ENCODE measurements around the gene OSBPL2. TPM values are rescaled to one million over a fixed set of nuclear protein-coding genes. Genes with fewer than 3 reads are reported as not detected.

Gene OSBPL2
- total RNA-seq, 1 experiment from 2014 or later = 49.5 TPM

DNA sequence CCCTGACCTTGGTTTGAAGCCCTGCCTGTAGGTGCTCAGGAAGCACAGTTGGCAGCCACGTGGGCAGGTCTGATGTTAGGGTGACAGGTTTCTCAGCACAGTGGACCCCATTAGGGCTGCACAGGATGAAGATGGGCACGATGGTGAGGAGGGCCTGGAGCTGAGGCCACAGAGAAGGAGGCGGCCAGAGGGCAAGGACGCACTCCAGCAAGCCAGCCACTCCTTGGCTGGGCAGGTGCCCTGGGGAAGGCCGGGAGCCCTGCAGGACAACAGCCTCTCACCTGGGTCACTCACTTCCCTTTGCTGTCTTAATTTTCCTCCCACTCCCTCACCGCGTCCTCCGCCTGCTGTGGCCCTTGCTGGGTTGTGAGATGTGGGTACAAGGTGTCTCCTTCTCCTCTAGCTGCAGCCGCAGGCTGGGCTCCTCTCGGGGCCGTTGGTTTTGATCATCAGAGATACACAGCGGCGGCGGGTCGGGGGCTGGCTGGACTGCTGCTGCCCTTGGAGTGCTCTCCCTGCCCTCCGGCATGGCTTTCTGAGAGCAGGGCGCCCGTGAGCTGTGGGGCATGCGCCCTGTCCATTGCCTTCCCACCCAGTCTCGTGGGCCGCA lies 5.7 kb downstream of the OSBPL2 start:
- TF ChIP-seq, protein P1, sequence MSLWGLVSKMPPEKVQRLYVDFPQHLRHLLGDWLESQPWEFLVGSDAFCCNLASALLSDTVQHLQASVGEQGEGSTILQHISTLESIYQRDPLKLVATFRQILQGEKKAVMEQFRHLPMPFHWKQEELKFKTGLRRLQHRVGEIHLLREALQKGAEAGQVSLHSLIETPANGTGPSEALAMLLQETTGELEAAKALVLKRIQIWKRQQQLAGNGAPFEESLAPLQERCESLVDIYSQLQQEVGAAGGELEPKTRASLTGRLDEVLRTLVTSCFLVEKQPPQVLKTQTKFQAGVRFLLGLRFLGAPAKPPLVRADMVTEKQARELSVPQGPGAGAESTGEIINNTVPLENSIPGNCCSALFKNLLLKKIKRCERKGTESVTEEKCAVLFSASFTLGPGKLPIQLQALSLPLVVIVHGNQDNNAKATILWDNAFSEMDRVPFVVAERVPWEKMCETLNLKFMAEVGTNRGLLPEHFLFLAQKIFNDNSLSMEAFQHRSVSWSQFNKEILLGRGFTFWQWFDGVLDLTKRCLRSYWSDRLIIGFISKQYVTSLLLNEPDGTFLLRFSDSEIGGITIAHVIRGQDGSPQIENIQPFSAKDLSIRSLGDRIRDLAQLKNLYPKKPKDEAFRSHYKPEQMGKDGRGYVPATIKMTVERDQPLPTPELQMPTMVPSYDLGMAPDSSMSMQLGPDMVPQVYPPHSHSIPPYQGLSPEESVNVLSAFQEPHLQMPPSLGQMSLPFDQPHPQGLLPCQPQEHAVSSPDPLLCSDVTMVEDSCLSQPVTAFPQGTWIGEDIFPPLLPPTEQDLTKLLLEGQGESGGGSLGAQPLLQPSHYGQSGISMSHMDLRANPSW (CRISPR knock-in tag; conservative IDR thresholded peaks at IDR 0.05; ENCODE audit: low read depth) = no peak
- TF ChIP-seq TCF7 (CRISPR knock-in tag; IDR thresholded peaks at IDR 0.05; ENCODE audit: low read depth) = no peak
- no peak for TF ChIP-seq GTF2I (CRISPR knock-in tag; conservative IDR thresholded peaks at IDR 0.05)
- TF ChIP-seq, protein P2, sequence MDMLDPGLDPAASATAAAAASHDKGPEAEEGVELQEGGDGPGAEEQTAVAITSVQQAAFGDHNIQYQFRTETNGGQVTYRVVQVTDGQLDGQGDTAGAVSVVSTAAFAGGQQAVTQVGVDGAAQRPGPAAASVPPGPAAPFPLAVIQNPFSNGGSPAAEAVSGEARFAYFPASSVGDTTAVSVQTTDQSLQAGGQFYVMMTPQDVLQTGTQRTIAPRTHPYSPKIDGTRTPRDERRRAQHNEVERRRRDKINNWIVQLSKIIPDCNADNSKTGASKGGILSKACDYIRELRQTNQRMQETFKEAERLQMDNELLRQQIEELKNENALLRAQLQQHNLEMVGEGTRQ (CRISPR knock-in tag; IDR thresholded peaks at IDR 0.05) = no peak
- TF ChIP-seq FOXK1 (CRISPR knock-in tag; IDR thresholded peaks at IDR 0.05) = no peak
- TF ChIP-seq NFYB (CRISPR knock-in tag; conservative IDR thresholded peaks at IDR 0.05; ENCODE audit: low read depth) = no peak
- no peak for TF ChIP-seq TEAD1 (CRISPR knock-in tag; IDR thresholded peaks at IDR 0.05)
- TF ChIP-seq, protein P3, sequence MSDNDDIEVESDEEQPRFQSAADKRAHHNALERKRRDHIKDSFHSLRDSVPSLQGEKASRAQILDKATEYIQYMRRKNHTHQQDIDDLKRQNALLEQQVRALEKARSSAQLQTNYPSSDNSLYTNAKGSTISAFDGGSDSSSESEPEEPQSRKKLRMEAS (CRISPR knock-in tag; IDR thresholded peaks at IDR 0.05) = no peak
- ATAC-seq (no peak), DNase-seq (ENCODE audit: low spot score) (no peak)
- H3K36me3 Mint-ChIP-seq = peaks cover 6% of the 10 kb centered on the region
- ChIA-PET POLR2A (no interaction called here), CTCF (no interaction called here)
- H3K4me3 Mint-ChIP-seq = no peak overlapping the region
- 0 out of 2 replicates have a peak overlapping the region, but pooled peaks have one; percentile 41 for H3K27ac Mint-ChIP-seq
- H3K4me1 Mint-ChIP-seq = peaks cover 24% of the 10 kb centered on the region
- H3K27me3 Mint-ChIP-seq (ENCODE audit: low read depth) = no peaks in the 10 kb centered on the region
- H3K9me3 Mint-ChIP-seq = no peaks in the 10 kb centered on the region

DNA sequence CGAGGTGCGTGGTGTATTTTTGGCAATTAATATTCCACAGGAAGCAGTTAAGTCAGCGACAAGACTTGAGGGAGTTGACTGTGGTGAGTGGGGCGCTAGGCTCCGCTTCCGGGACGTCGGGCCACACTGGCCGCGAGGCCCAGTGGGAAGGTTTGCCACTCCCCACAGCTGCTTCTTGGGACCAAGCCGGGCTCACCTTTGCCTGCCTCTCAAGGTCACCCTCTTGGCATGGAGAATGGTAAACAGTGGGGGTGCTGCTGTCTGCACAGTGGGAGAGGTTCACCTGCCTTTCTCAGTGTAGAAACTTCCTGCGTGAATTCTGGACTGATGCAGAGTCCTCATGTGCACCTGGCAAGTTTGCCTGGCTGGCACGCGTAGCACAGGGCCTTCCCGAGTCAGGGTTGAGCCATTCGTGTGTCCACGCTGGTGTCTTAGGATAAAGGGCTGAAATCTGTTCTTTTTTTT lies 6.4 kb downstream of the OSBPL2 start:
- ChIA-PET CTCF (no interaction called here), POLR2A (no interaction called here)
- no peak for ATAC-seq
- H3K9me3 Mint-ChIP-seq = no peaks in the 10 kb centered on the region
- H3K4me3 Mint-ChIP-seq = no peak overlapping the region
- peaks cover 6% of the 10 kb centered on the region for H3K36me3 Mint-ChIP-seq
- peaks cover 18% of the 10 kb centered on the region for H3K4me1 Mint-ChIP-seq
- DNase-seq (ENCODE audit: low spot score) = no peak
- peak overlapping the region; percentile 41; the same call in 1 of the 2 replicates for H3K27ac Mint-ChIP-seq
- no peaks in the 10 kb centered on the region for H3K27me3 Mint-ChIP-seq (ENCODE audit: low read depth)
- TF ChIP-seq, protein P4, sequence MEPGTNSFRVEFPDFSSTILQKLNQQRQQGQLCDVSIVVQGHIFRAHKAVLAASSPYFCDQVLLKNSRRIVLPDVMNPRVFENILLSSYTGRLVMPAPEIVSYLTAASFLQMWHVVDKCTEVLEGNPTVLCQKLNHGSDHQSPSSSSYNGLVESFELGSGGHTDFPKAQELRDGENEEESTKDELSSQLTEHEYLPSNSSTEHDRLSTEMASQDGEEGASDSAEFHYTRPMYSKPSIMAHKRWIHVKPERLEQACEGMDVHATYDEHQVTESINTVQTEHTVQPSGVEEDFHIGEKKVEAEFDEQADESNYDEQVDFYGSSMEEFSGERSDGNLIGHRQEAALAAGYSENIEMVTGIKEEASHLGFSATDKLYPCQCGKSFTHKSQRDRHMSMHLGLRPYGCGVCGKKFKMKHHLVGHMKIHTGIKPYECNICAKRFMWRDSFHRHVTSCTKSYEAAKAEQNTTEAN (CRISPR knock-in tag; IDR thresholded peaks at IDR 0.05) = no peak
- TF ChIP-seq GABPB1 (CRISPR knock-in tag; IDR thresholded peaks at IDR 0.05) = 0 out of 2 replicates have a peak, but pooled peaks have one; percentile 22

DNA sequence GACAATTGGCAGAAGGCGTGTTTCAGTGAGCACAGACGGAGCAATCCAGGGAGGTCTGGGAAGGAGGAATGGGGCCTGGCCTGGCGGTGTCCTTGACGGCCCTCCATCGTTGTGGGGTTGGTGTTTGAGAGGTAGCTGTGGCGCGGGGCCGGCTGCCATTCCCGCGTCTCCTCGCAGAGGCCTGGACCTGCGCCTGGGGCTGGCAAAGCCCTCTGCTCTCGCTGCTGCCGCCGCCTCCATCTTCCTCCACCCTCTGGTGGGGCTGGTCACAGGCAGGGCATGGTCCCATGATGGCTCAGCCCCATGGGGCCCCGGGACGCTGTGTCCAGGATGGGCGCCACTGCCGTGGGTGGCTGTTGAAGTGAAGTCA lies 7.6 kb downstream of the OSBPL2 start:
- peaks cover 14% of the 10 kb centered on the region for H3K4me1 Mint-ChIP-seq
- ChIA-PET CTCF (no interaction called here), POLR2A (no interaction called here)
- no peak overlapping the region for H3K27ac Mint-ChIP-seq
- no peak for TF ChIP-seq SOX15 (CRISPR knock-in tag; IDR thresholded peaks at IDR 0.05)
- no peak for TF ChIP-seq TEAD4 (CRISPR knock-in tag; IDR thresholded peaks at IDR 0.05)
- no peak for TF ChIP-seq NR3C1 (CRISPR knock-in tag; conservative IDR thresholded peaks at IDR 0.05; ENCODE audit: low read depth)
- H3K36me3 Mint-ChIP-seq = peaks cover 6% of the 10 kb centered on the region
- H3K4me3 Mint-ChIP-seq = no peak overlapping the region
- DNase-seq (ENCODE audit: low spot score) (no peak), ATAC-seq (no peak)
- H3K9me3 Mint-ChIP-seq = no peaks in the 10 kb centered on the region
- H3K27me3 Mint-ChIP-seq (ENCODE audit: low read depth) = no peaks in the 10 kb centered on the region

DNA sequence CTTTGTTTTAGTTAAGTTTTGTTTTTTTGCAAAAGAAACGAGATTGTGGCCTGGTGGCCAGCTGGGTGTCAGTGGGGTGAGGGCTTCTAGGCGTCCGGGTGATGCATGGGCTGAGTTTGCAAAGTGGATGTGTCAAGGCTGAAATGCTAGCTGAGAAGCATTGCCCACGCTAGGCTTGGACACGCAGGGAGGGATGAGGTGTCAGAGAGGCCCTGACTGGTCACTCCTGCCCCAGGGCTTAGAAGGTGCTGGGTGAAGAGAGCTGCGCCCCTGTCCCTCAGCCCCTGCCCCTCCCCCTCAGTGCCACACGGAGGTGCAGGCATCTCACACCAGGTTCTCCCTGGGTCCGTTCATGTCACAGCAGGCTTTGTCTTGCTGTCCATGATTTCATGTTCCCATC lies 8.1 kb downstream of the OSBPL2 start:
- H3K27me3 Mint-ChIP-seq (ENCODE audit: low read depth) = no peaks in the 10 kb centered on the region
- ChIA-PET POLR2A (no interaction called here), CTCF (interaction anchor here (0.6 kb wide), 1 partner anchor 122 kb away, joined by 3 read pairs; no protein-coding TSS in a partner anchor)
- H3K4me1 Mint-ChIP-seq = peaks cover 14% of the 10 kb centered on the region
- no peak overlapping the region for H3K4me3 Mint-ChIP-seq
- DNase-seq (ENCODE audit: low spot score) (no peak), ATAC-seq (no peak)
- H3K9me3 Mint-ChIP-seq = no peaks in the 10 kb centered on the region
- peaks cover 4% of the 10 kb centered on the region for H3K36me3 Mint-ChIP-seq
- peak overlapping the region; percentile 74; the same call in 1 of the 2 replicates for H3K27ac Mint-ChIP-seq
- TF ChIP-seq GTF2I (CRISPR knock-in tag; conservative IDR thresholded peaks at IDR 0.05) (no peak), ZNF232 (CRISPR knock-in tag; IDR thresholded peaks at IDR 0.05) (no peak), ESRRA (CRISPR knock-in tag; IDR thresholded peaks at IDR 0.05; ENCODE audit: borderline replicate concordance) (no peak), NFYB (CRISPR knock-in tag; conservative IDR thresholded peaks at IDR 0.05; ENCODE audit: low read depth) (no peak), ZNF121 (CRISPR knock-in tag; IDR thresholded peaks at IDR 0.05) (no peak), ELF4 (CRISPR knock-in tag; IDR thresholded peaks at IDR 0.05; ENCODE audit: low read depth) (no peak)
- TF ChIP-seq, protein P5, sequence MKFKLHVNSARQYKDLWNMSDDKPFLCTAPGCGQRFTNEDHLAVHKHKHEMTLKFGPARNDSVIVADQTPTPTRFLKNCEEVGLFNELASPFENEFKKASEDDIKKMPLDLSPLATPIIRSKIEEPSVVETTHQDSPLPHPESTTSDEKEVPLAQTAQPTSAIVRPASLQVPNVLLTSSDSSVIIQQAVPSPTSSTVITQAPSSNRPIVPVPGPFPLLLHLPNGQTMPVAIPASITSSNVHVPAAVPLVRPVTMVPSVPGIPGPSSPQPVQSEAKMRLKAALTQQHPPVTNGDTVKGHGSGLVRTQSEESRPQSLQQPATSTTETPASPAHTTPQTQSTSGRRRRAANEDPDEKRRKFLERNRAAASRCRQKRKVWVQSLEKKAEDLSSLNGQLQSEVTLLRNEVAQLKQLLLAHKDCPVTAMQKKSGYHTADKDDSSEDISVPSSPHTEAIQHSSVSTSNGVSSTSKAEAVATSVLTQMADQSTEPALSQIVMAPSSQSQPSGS (CRISPR knock-in tag; IDR thresholded peaks at IDR 0.05; ENCODE audit: borderline replicate concordance, low read depth) = no peak

Measured in WTC11 (cell line).